ENCODE data around the gene SHROOM4. TPM values are rescaled to one million over a fixed set of nuclear protein-coding genes. Genes with fewer than 3 reads are reported as not detected.

Gene SHROOM4
- total RNA-seq, 4 donors from 2014 or later, result 2.7 to 8.8 (median 4.3) TPM

GRCh38 chrX:50594788-50595187 lies 219.2 kb downstream of the SHROOM4 start:
- H3K4me3 ChIP-seq, result no peak overlapping the region
- intact Hi-C loops (cut with DNase I), result no loop called here
- H3K27me3 ChIP-seq, result no peaks in the 10 kb centered on the region
- DNase-seq, result no peak
- TF ChIP-seq POLR2A (IDR thresholded peaks at IDR 0.05) (no peak), CTCF (IDR thresholded peaks at IDR 0.05) (no peak)
- no peak overlapping the region for H3K27ac ChIP-seq
- H3K36me3 ChIP-seq, result peaks cover 0 to 5% (median 0%) of the 10 kb centered on the region in 3 donors
- no peaks in the 10 kb centered on the region for H3K9me3 ChIP-seq
- H3K4me1 ChIP-seq, result no peaks in the 10 kb centered on the region

GRCh38 chrX:50586980-50587379 lies 227.0 kb downstream of the SHROOM4 start:
- Histone ChIP-seq H3K36me3 (no peaks in the 10 kb centered on the region), H3K27me3 (no peaks in the 10 kb centered on the region), H3K27ac (no peak overlapping the region), H3K4me3 (no peak overlapping the region), H3K4me1 (no peaks in the 10 kb centered on the region), H3K9me3 (no peaks in the 10 kb centered on the region)
- intact Hi-C loops (cut with DNase I), result no loop called here
- no peak for DNase-seq
- 93 to 100% methylated on average over 3 of the region's 3 CpGs for WGBS, 2 donors
- no peak for TF ChIP-seq POLR2A (IDR thresholded peaks at IDR 0.05)
- TF ChIP-seq CTCF (IDR thresholded peaks at IDR 0.05), result no peak

GRCh38 chrX:50586407-50586806 lies 227.6 kb downstream of the SHROOM4 start:
- DNase-seq, result no peak
- Histone ChIP-seq H3K27me3 (no peaks in the 10 kb centered on the region), H3K4me1 (no peaks in the 10 kb centered on the region), H3K36me3 (no peaks in the 10 kb centered on the region), H3K27ac (no peak overlapping the region), H3K9me3 (no peaks in the 10 kb centered on the region), H3K4me3 (no peak overlapping the region)
- TF ChIP-seq POLR2A (IDR thresholded peaks at IDR 0.05), result no peak
- no peak for TF ChIP-seq CTCF (IDR thresholded peaks at IDR 0.05)
- intact Hi-C loops (cut with DNase I), result no loop called here

GRCh38 chrX:50581405-50581804 lies 232.6 kb downstream of the SHROOM4 start:
- TF ChIP-seq POLR2A (IDR thresholded peaks at IDR 0.05) (no peak), CTCF (IDR thresholded peaks at IDR 0.05) (no peak)
- H3K9me3 ChIP-seq, result no peaks in the 10 kb centered on the region
- no peak overlapping the region for H3K27ac ChIP-seq
- H3K36me3 ChIP-seq, result no peaks in the 10 kb centered on the region
- intact Hi-C loops (cut with DNase I), result no loop called here
- H3K4me1 ChIP-seq, result no peaks in the 10 kb centered on the region
- no peak overlapping the region for H3K4me3 ChIP-seq
- 69 to 83% methylated on average over 1 of the region's 1 CpG for WGBS, 2 donors
- H3K27me3 ChIP-seq, result no peaks in the 10 kb centered on the region
- no peak for DNase-seq

GRCh38 chrX:50579955-50580354 lies 234.0 kb downstream of the SHROOM4 start:
- no peak overlapping the region for H3K4me3 ChIP-seq
- no peak overlapping the region for H3K27ac ChIP-seq
- intact Hi-C loops (cut with DNase I), result no loop called here
- 0 to 10% methylated on average over 1 to 2 of the region's 2 CpGs for WGBS, 2 donors
- H3K4me1 ChIP-seq, result no peaks in the 10 kb centered on the region
- no peaks in the 10 kb centered on the region for H3K27me3 ChIP-seq
- H3K9me3 ChIP-seq, result no peaks in the 10 kb centered on the region
- no peak for DNase-seq
- TF ChIP-seq POLR2A (IDR thresholded peaks at IDR 0.05) (no peak), CTCF (IDR thresholded peaks at IDR 0.05) (peak in 5 of 6 experiments; percentile 29 to 53 (median 37))
- no peaks in the 10 kb centered on the region for H3K36me3 ChIP-seq

All from esophagus squamous epithelium (tissue), 5 donors.